MCF 10A (cell line): ENCODE results near the gene PLEKHA7. TPM values are rescaled to one million over a fixed set of nuclear protein-coding genes. Genes with fewer than 3 reads are reported as not detected.

ENCODE experiments used
- BruUV-seq: library from RNA; stranded (reverse); fragments of 400-500 nt; replicated peaks from 2 replicates; lab custom pipeline; 2021; lab: Mats Ljungman, UMichigan
- CTCF ChIA-PET: fragments of 300-600 bp; sonication (Branson Sonifier 250); formaldehyde crosslinking; extraction: SDS; loops from one replicate; lab custom pipeline; 2021; ENCODE audit warnings: antibody characterized with exemption, inconsistent platforms; lab: Yijun Ruan, JAX
- POLR2A ChIA-PET: fragments of 300-600, 350-650 bp; sonication (Branson Sonifier 250); formaldehyde crosslinking; extraction: SDS; loops from one replicate; lab custom pipeline; 2020; ENCODE audit warnings: antibody characterized with exemption, inconsistent platforms; lab: Yijun Ruan, JAX
- DNase-seq: peaks from one replicate; pipeline ENCODE4 v3.0.0-alpha.2; 2018; ENCODE audit not compliant: unreplicated experiment
- H3K27ac Mint-ChIP-seq: one replicate; pipeline ENCODE4 v1.8.0; 2022; ENCODE audit warnings: mild to moderate bottlenecking, low read depth, mixed read lengths; ENCODE audit not compliant: unreplicated experiment
- H3K27me3 Mint-ChIP-seq: one replicate; pipeline ENCODE4 v1.8.0; 2022; ENCODE audit warnings: mixed read lengths; ENCODE audit not compliant: insufficient read depth, unreplicated experiment
- H3K36me3 Mint-ChIP-seq: one replicate; pipeline ENCODE4 v1.8.0; 2022; ENCODE audit warnings: mild to moderate bottlenecking, moderate library complexity, mixed read lengths; ENCODE audit not compliant: insufficient read depth, unreplicated experiment
- H3K4me1 Mint-ChIP-seq: one replicate; pipeline ENCODE4 v1.8.0; 2022; ENCODE audit warnings: mixed read lengths; ENCODE audit not compliant: insufficient read depth, unreplicated experiment
- H3K4me3 Mint-ChIP-seq: one replicate; pipeline ENCODE4 v1.8.0; 2022; ENCODE audit warnings: mild to moderate bottlenecking, moderate library complexity, mixed read lengths; ENCODE audit not compliant: unreplicated experiment
- H3K9me3 Mint-ChIP-seq: one replicate; pipeline ENCODE4 v1.8.0; 2022; ENCODE audit warnings: mixed read lengths; ENCODE audit not compliant: unreplicated experiment
- CTCF ChIP-seq: fragments of 200-600 bp; IDR thresholded peaks from one replicate; pipeline ENCODE4 v1.8.0; 2022; ENCODE audit warnings: antibody characterized with exemption, mild to moderate bottlenecking; ENCODE audit not compliant: unreplicated experiment
- intact Hi-C: fragments of 100-400 bp; cut with micrococcal nuclease; formaldehyde crosslinking; loops from 2 replicates; pipeline ENCODE4 v1.14.1; 2022
- total RNA-seq: library from RNA; stranded (reverse); gene quantifications from 2 replicates; pipeline ENCODE4 v1.2.3, GENCODE V29; 2022

The PLEKHA7 gene
- total RNA-seq, 1 experiment from 2014 or later, result 2.8 TPM

- CTCF ChIA-PET, result interaction anchor here (0.7 to 7.1 kb wide), 3 partner anchors 43 to 1086 kb away, joined by 3 to 78 read pairs (median 3); no protein-coding TSS in a partner anchor
- POLR2A ChIA-PET, result no interaction called here
- no peak overlapping the region for H3K27ac Mint-ChIP-seq
These were observed 134.5 kb downstream of the PLEKHA7 start for GRCh38 chr11:16879690-16880089.

GRCh38 chr11:16876837-16877236 lies 137.4 kb downstream of the PLEKHA7 start:
- H3K4me1 Mint-ChIP-seq, result peaks cover 9% of the 10 kb centered on the region
- no peaks in the 10 kb centered on the region for H3K9me3 Mint-ChIP-seq
- no peaks in the 10 kb centered on the region for H3K36me3 Mint-ChIP-seq
- POLR2A ChIA-PET, result no interaction called here
- no peak for DNase-seq
- H3K4me3 Mint-ChIP-seq, result no peak overlapping the region
- no peak overlapping the region for H3K27ac Mint-ChIP-seq
- CTCF ChIA-PET, result interaction anchor here (0.6 to 2.3 kb wide), 7 partner anchors 11 to 883 kb away, joined by 3 to 12 read pairs (median 5); no protein-coding TSS in a partner anchor
- intact Hi-C loops, result no loop called here
- no peak for TF ChIP-seq CTCF
- no peaks in the 10 kb centered on the region for H3K27me3 Mint-ChIP-seq
- BruUV-seq, result no TSS peak

More at GRCh38 chr11:16879690-16880089, 134.5 kb downstream of the PLEKHA7 start:
- no peaks in the 10 kb centered on the region for H3K9me3 Mint-ChIP-seq
- peaks cover 19% of the 10 kb centered on the region for H3K4me1 Mint-ChIP-seq
- no peak for DNase-seq
- no peak overlapping the region for H3K4me3 Mint-ChIP-seq
- no peak for TF ChIP-seq CTCF
- intact Hi-C loops, result no loop called here
- no peaks in the 10 kb centered on the region for H3K36me3 Mint-ChIP-seq
- BruUV-seq, result no TSS peak
- no peaks in the 10 kb centered on the region for H3K27me3 Mint-ChIP-seq

- H3K27ac Mint-ChIP-seq, result no peak overlapping the region
- intact Hi-C loops, result no loop called here
- no peak for DNase-seq
- no peaks in the 10 kb centered on the region for H3K36me3 Mint-ChIP-seq
- H3K4me1 Mint-ChIP-seq, result peaks cover 3% of the 10 kb centered on the region
- CTCF ChIA-PET, result interaction anchor here (0.6 to 2.2 kb wide), 6 partner anchors 56 to 882 kb away, joined by 3 to 11 read pairs (median 6); no protein-coding TSS in a partner anchor
- no peak for TF ChIP-seq CTCF
- no peaks in the 10 kb centered on the region for H3K9me3 Mint-ChIP-seq
- no peak overlapping the region for H3K4me3 Mint-ChIP-seq
- POLR2A ChIA-PET, result no interaction called here
- BruUV-seq, result no TSS peak
- no peaks in the 10 kb centered on the region for H3K27me3 Mint-ChIP-seq
These were observed 138.0 kb downstream of the PLEKHA7 start for GRCh38 chr11:16876053-16876752.

- ChIA-PET CTCF (interaction anchor here (0.6 to 2.2 kb wide), 5 partner anchors 54 to 480 kb away, joined by 3 to 11 read pairs (median 4); no protein-coding TSS in a partner anchor), POLR2A (interaction anchor here (0.6 to 0.7 kb wide), 3 partner anchors 30 to 137 kb away, joined by 3 read pairs; no protein-coding TSS in a partner anchor)
- BruUV-seq, result no TSS peak
- no peak for DNase-seq
- no peak for TF ChIP-seq CTCF
- no peaks in the 10 kb centered on the region for H3K36me3 Mint-ChIP-seq
- H3K4me3 Mint-ChIP-seq, result no peak overlapping the region
- no peaks in the 10 kb centered on the region for H3K9me3 Mint-ChIP-seq
- no peaks in the 10 kb centered on the region for H3K4me1 Mint-ChIP-seq
- no peaks in the 10 kb centered on the region for H3K27me3 Mint-ChIP-seq
- intact Hi-C loops, result no loop called here
- no peak overlapping the region for H3K27ac Mint-ChIP-seq
These were observed 139.8 kb downstream of the PLEKHA7 start for GRCh38 chr11:16874275-16874975.
